ENCODE measurements around the gene AGPS.
"Not testable (repeated sequence)": the region's sequence is repeated elsewhere in the genome, so short reads cannot be mapped to it uniquely, and the experiment has no call there.

Gene AGPS

DNA sequence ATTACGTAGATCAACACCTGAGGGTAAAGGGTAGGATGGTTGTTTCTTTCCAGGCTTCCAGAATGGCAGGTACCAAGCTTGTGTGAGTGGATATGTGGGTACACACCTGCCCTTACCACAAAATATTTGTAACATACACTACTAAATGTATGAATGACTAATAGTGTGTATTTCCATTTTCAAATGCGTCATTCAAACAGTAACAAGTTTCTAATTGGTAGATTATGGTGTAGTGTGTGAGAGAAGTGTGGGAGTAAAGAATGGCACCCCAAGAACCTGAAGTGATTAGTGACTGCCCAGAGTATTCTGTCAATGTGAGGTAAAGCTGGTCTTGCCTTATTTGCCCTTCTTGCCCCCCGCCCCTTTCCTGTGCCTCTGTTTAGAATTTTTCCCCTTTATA lies 21.1 kb downstream of the AGPS start:
- DNase-seq, result no peak

DNA sequence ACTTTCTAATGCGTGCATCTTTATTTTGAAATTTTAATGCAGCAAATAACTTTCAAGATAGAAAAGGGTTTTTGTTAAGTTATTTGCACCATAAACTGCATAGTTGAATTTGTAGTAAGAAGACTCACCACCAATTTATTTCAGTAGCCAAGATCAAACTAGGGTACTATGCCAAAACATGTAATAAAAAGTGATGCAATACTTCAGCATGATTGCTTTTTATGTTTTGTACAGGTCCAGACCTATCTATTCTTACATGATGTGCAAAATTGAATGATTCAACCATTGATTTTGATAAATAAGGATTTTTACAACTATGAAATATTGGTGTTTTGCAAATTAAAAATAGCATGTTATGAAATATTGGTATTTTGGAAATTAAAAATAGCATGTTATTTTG lies 26.7 kb downstream of the AGPS start:
- DNase-seq, result no peak

DNA sequence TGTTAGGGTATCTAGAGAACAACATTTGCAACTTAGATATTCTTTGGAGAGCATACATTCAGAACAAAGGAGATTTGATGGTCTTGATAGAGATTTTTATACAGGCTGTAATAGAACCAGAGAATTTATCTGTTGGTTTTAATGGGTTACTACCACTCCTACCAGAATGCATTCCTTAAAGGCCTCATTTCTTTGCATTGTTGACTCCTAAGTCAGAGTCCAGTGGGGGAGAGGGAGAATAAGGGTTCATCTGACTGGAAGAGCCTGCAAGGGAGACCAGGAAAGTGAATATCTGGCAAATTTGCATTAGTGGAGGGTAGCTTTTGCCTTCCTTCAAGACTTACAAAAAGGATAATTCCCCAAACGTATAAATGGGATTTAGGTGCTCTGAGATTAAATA lies 29.7 kb downstream of the AGPS start:
- DNase-seq, result no peak

DNA sequence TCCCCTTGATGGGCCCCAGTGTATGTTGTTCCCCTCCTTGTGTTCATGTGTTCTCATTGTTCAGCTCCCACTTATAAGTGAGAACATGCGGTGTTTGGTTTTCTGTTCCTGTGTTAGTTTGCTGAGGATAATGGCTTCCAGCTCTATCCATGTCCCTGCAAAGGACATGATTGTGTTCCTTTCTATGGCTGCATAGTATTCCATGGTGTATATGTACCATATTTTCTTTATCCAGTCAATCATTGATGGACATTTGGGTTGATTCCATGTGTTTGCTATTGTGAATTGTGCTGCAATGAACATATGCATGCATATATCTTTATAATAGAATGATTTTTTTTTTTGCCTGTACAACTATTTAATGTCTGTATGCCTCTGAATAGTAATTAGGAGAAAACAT lies 31.5 kb downstream of the AGPS start:
- DNase-seq, result not testable (repeated sequence)

DNA sequence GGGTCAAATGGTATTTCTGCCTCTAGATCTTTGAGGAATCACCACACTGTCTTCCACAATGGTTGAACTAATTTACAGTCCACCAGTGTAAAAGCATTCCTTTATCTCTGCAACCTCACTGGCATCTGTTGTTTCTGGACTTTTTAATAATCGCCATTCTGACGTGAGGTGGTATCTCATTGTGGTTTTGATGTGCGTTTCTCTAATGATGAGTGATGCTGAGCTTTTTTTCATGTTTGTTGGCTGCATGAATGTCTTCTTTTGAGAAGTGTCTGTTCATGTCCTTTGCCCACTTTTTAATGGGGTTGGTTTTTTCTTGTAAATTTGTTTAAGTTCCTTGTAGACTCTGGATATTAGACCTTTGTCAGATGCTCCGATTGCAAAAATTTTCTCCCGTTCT lies 32.0 kb downstream of the AGPS start:
- not testable (repeated sequence) for DNase-seq

DNA sequence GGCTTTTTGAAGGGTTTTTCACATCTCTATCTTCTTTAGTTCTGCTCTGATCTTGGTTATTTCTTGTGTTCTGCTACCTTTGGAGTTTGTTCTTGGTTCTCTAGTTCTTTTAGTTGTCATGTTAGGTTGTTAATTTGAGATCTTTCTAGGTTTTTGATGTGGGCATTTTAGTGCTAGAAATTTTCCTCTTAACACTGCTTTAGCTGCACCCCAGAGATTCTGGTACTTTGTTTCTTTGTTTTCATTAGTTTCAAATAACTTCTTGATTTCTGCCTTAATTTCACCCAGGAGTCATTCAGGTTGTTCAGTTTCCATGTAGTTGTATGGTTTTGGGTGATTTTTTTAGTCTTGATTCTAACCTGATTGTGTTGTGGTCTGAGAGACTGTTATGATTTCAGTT lies 34.7 kb downstream of the AGPS start:
- DNase-seq, result no peak

DNA sequence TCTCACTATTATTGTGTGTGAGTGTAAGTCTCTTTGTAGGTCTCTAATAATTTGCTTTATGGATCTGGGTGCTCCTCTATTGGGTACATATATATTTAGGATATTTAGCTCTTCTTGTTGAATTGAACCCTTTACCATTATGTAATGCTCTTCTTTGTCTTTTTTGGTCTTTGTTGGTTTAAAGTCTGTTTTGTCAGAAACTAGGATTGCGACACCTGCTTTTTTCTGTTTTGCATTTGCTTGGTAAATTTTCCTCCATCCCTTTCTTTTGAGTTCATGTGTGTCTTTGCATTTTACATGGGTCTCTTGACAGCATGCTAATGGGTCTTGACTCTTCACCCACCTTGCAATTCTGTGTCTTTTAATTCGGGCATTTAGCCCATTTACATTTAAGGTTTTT lies 35.4 kb downstream of the AGPS start:
- not testable (repeated sequence) for DNase-seq

DNA sequence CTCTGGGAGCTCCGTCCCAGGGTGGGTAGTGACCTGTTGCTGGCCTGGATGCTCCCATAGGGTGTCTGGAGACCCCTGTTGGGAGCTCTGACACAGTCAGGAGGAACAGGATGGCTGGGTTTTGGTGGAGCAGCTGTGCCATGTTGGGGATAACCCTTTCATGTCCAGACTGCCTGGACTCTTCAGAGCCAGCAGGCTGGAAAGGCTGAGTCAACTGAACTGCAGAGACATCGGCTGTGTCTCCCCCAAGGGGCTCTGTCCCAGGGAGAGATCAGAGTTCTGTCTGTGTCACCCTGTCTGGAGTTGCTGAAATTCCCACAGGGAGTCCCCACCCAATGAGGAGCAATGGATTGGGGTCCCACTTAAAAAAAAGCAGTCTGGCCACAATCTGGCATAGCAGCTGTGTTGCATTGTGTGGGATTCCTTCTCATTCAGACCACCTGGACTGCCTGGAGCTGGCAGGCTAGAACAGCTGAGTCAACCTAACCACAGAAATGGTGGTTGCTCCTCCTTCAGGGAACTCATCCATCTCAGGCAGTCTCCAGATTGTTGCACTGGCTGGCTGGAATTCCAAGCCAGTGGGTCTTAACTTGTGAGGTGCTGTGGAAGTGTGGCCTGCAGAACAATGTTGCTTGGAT lies 37.2 kb downstream of the AGPS start:
- no peak for DNase-seq

DNA sequence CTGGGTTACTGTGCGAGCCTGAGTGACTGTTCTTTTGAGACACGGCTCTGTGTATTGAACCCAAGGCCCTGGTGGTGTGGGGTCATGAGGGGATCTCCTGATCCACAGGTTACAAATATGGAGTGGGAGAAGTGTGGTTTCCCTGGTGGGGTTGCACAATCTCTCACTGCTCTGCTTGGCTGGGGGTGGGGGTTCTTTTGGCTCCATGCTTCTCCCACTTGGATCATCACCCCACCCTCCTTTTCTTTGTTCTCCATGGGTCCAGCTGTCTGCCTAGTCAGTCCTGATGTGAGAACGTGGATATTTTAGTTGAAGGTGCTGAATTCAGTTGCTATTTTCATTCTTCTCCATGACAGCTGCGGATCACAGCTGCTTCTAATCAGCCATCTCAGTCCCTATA lies 37.8 kb downstream of the AGPS start:
- no peak for DNase-seq

DNA sequence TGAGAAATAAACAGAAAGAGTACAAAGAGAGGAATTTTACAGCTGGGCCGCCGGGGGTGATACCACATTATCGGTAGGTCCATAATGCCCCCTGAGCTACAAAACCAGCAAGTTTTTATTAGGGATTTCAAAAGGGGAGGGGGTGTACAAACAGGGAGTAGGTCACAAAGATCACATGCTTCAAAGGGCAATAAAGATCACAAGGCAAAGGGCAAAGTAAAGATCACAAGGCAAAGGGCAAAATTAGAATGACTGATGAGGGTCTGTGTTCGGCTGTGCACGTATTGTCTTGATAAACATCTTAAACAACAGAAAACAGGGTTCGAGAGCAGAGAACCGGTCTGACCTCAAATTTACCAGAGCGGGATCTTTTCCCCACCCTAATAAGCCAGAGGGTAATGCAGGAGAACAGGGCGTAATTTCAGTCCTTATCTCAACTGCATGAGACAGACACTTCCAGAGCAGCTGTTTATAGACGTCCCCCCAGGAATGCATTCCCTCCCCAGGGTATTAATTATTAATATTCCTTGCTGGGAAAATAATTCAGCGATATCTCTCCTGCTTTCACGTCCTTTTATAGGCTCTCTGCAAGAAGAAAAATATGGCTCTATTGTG lies 38.6 kb downstream of the AGPS start:
- DNase-seq, result not testable (repeated sequence)

DNA sequence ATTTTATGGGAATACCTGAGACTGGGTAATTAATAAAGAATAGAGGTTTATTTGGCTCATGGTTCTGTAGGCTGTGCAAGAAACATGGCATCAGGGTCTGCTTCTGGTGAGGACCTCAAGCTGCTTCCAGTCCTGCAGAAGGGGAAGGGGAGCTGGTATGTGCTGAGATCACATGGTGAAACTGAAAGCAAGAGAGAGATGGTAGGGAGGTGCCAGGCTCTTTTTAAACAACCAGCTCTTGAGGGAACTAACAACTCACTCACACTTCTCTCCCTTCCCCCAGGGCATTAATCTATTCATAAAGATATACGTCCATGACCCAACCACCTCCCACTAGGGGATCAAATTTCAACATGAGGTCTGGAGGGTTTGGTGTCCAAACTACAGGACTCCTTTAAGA lies 40.1 kb downstream of the AGPS start:
- no peak for DNase-seq

DNA sequence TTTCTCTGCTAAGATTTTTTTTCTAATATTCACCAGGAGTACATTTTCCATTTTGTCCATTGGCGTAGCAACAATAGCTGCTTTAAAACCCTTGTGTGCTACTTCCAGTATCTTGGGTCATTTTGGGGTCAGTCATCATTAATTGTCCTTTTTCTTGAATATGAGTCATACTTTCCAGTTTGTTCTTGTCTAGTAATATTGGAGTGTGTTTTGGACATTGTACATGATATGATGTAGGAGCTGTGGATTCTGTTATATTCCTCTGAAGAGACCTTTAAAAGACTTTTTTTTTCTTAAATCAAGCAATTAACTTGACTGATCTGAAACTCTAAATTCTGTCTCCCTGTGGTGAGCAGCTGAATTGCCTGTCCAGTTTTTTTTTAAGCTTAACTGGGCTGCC lies 40.8 kb downstream of the AGPS start:
- DNase-seq, result no peak

DNA sequence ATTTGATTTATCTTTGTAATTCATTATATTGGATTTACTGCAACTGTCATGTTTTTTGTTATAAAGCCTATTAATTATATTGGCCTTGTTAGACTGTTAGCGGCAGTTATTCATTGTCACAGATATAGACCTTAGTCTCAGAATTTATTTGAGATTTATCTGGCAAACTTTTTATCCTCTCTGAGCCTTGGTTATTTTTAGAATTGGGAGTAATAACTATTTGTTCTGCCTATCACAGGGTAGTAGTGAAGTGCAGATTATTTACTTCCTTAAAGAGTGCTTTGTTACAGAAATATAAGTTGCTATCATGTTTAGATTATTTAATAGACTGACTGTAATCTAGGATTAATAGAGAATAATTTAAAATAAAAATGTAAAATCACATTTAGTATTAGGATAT lies 41.9 kb downstream of the AGPS start:
- no peak for DNase-seq

DNA sequence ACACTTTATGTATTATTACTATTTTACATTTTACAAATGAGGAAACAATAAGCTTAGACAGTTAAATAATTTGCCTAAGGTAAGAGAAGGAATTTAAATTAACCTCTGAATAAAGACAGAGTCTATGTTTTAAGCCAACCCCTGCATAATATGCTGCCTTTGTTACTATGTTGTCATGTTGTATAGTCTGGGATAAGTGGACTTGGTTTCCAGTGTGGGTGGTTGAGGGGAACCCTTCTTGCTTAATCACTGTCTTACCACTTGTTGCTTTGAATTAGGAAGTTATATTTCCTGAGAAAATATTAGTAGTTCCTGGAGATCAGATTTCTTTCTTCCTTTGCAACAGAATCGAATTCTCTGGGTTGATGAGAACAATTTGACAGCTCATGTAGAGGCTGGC lies 52.6 kb downstream of the AGPS start:
- DNase-seq, result no peak

DNA sequence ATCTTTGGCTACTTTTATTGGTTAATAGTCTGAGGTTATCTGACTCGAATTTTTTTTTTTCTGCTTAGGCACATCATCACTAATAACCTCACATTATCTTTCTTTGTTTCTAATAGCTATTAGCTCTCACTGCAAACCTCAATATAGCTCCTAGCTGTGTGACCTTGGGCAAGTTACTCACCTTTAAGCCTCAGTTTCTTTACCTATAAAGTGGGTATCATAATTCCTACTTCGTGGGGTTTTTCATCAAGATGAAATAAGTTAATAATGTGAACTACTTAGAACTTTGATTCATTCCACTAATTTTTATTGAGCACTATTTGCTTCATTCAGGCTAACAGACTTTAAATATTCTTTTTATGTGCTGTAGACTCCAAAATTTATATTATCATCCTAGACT lies 55.5 kb downstream of the AGPS start:
- no peak for DNase-seq

DNA sequence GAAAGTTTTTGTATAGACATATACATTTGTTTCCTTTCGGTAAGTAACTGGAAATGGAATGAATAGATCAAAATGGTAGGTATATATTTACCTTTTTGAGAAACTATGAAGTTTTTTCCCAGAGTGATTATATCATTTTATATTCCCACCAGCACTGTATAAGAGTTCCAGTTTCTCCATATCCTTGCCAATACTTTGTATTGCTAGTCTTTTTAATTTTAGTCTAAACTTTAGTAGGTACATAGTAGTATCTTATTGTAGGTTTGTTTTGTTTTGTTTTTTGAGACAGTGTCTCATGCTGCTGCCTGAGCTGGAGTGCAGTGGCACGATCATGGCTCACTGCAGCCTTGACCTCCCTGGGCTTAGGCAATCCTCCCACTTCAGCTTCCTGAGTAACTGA lies 56.6 kb downstream of the AGPS start:
- DNase-seq, result no peak

DNA sequence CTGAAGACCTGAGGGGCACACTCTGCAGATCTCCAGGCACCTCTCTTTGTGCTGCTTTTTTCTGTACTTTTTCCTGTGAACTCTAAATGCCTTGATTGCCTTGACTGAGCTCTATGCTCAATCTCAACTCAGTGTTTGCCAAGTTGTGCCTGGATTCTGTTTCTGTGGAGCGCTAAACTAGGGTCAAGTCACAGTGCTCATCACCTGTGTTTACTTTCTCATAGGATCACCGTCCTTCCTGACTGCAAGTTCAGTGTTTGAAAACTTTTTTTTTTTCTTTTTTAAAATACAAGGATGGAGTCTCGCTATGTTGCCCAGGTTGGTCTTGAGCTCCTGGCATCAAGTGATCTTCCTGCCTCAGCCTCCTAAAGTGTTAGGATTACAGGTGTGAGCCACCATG lies 62.6 kb downstream of the AGPS start:
- DNase-seq, result no peak

DNA sequence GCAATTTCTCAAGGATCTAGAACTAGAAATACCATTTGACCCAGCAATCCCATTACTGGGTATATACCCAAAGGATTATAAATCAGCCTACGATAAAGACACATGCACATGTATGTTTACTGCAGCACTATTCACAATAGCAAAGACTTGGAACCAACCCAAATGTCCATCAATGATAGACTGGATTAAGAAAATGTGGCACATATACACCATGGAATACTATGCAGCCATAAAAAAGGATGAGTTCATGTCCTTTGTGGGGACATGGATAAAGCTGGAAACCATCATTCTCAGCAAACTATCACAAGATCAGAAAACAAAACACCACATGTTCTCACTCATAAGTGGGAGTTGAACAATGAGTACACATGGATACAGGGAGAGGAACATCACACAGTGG lies 67.2 kb downstream of the AGPS start:
- DNase-seq, result not testable (repeated sequence)

DNA sequence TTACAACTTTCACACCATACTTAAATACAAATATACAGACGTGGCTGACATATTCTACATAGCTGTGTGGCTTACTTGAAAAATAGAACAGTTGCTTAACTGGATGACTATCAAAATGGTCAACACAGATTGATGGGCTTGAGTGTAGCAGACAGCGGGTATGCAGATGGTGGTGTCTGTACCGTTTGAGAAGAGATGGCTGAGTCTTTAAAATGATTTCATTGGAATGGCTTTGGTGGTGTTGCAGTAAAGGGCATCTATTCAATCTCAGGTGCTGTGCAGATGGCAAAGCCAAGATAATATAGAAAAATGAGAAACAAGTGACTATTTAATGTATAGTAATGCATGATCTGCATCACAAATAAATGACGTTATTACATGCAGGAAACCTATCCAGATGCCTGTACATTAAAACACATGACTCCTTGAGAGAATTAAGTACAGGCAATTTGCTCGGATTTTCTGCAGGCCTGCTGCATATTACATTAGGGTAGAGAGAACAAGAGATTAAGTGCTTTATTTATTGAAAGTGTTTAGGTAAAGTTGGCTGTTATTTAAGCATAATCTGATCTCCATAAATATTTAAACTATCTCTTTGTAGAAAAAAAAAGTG lies 68.5 kb downstream of the AGPS start:
- DNase-seq, result no peak

DNA sequence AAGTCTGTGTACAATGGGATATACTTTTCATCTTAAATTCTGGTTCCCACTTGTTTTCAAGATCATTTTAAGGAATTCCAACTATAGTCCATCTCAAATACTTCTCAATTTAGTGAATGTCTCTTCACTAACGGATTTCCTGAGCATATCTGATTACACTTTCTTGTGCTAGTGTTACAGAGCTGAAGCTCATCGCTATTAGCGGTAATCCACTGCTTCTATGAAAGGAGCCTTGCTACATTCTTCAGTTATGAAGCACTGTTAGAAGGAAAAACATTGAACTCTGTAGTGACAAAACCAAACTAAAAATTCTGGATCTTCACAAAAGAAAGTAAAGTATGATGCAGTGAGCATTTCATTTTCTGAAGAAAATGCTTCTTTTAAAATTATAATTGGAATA lies 72.0 kb downstream of the AGPS start:
- DNase-seq, result no peak

DNA sequence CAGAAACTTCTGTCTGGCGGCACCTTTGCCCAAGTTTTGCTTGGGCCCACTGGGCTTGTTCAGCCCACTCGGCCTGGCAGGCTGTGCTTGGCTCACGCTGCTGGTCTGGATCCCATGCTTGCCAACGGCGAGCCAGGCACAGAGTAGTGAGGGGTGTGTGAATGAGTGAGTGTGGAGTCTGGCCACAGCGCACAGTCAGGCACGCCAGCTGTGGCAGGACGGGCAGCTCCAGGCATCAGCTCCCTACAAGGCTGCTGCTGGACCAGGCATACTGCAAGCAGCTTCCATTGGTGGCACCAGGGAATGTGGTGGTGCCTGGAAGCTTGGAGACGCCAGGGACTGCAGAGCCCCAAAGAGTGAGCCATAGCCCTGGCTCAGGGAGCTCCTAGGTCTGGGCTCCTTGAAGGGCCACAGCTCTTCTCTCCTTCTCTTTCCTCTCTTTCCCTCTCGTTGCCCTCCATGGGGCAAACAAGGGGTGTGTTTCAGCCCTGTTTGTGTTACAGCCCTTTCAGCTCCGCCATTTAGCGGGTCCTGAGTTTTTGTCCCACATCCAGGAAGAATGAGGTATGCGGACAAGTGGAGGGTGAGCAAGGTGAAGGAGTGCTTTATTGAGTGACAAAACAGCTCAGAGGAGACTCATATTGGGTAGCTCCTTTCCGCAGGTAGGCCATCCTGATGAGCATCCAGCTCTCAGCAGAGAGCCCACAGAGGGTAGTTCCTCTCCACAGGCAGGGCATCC lies 73.0 kb downstream of the AGPS start:
- no peak for DNase-seq

DNA sequence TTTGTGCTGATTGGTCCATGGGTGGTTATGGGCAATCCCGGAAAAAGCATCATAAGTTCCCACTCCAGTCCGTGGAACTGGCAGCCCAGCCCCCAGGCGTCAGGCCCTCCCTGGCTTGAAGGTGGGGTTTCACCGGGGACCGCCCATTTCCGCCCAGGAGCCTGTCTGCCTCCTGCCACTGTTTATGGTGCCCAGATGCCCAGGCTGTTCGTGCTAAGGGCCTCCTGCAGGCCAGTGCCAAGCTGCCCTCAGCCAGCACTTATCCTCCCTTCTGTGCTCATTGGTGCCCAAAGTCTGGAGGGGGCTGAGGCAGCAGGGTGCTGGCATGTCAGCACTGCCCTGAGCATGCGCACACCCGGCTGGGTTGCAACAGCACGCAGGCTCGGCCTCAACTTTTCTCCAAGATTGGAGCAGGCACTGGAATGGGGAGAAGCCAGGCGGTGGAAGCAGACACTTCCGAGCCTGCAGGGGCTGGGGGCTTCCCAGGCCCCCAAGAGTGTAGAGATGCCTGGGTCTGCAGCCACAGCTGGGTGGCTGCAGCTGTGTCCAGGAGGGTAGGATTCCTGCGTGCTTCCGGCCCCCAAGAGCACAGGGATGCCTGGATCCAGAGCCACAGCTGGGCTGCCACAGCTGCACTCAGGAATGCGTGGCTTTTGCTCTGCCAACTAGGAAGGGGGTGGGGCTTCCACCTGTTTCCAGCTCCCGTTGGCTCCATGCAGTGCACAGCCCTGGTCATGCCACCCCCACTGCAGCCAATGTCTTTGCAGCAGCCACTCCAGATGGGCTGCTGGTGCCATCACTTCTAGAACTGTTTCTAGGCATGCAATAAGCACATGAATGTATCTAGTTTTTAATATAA lies 74.0 kb downstream of the AGPS start:
- DNase-seq, result no peak

DNA sequence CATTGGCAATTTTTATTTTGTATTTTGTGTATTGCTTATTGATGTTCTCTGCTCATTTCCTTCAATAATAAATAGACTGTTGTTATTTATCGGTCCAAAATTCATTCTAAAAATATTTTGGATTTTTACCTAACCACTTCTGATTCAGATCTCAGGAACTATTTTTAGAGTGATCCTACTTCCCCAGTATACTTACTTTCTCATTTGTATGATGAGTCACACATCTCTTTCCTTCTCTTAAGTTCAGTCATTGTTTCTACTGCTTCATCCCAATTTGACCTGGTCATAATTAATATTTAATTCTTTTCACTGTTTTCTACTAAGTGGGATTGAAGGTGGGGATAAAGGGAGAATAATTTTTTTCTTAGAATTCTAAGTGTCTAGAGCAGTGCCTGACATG lies 75.1 kb downstream of the AGPS start:
- no peak for DNase-seq
